Mesodermal cell (in vitro differentiated cells): ENCODE results near the gene OASL.
"Not testable (repeated sequence)": the region's sequence is repeated elsewhere in the genome, so short reads cannot be mapped to it uniquely, and the experiment has no call there.

ENCODE experiments used
- H3K27ac ChIP-seq: 2 replicates; pipeline ENCODE4 v1.7.0; 2013; ENCODE audit warnings: mild to moderate bottlenecking, low read depth, low read length, moderate library complexity; ENCODE audit not compliant: severe bottlenecking
- H3K36me3 ChIP-seq: 2 replicates; pipeline ENCODE4 v1.7.1; 2013; ENCODE audit warnings: mild to moderate bottlenecking, low read length, moderate library complexity; ENCODE audit not compliant: control insufficient read depth, insufficient read depth
- H3K4me1 ChIP-seq: one replicate; pipeline ENCODE4 v1.7.1; 2013; ENCODE audit warnings: mild to moderate bottlenecking, low read length; ENCODE audit not compliant: insufficient read depth, control insufficient read depth, poor library complexity, severe bottlenecking
- H3K4me3 ChIP-seq: 2 replicates; pipeline ENCODE4 v1.7.0; 2013; ENCODE audit warnings: low read length, control low read depth, mild to moderate bottlenecking; ENCODE audit not compliant: insufficient read depth, poor library complexity, severe bottlenecking; ENCODE audit errors: extremely low read depth
- H3K9me3 ChIP-seq: 2 replicates; pipeline ENCODE4 v1.7.1; 2013; ENCODE audit warnings: mild to moderate bottlenecking, low read length, moderate library complexity; ENCODE audit not compliant: control insufficient read depth
- WGBS, 2 experiments: methylation state at CpG; one replicate each; pipeline ENCODE4 v1.1.5; 2013; ENCODE audit warnings: missing lambda C conversion rate in 2 of 2; ENCODE audit not compliant: insufficient coverage in 2 of 2; 5-methylcytosine and 5-hydroxymethylcytosine counted together

The OASL gene

GRCh38 chr12:121057794-121058193 is 18.7 kb upstream of the OASL start:
- 85% methylated on average over 9 of the region's 9 CpGs for WGBS, 2 experiments

GRCh38 chr12:121053706-121054105 is 14.7 kb upstream of the OASL start:
- 95% methylated on average over 10 to 11 of the region's 11 CpGs for WGBS, 2 experiments
- no peaks in the 10 kb centered on the region for H3K9me3 ChIP-seq
- no peaks in the 10 kb centered on the region for H3K4me1 ChIP-seq
- no peak overlapping the region for H3K27ac ChIP-seq
- H3K36me3 ChIP-seq: no peaks in the 10 kb centered on the region
- H3K4me3 ChIP-seq: no peak overlapping the region

More at GRCh38 chr12:121057794-121058193, 18.7 kb upstream of the OASL start:
- H3K4me3 ChIP-seq: no peak overlapping the region
- H3K27ac ChIP-seq: no peak overlapping the region
- no peaks in the 10 kb centered on the region for H3K4me1 ChIP-seq
- H3K9me3 ChIP-seq: no peaks in the 10 kb centered on the region
- H3K36me3 ChIP-seq: no peaks in the 10 kb centered on the region

- WGBS, 2 experiments: 69 to 88% methylated on average over 1 to 2 of the region's 2 CpGs
- H3K4me3 ChIP-seq: no peak overlapping the region
- no peak overlapping the region for H3K27ac ChIP-seq
- H3K36me3 ChIP-seq: no peaks in the 10 kb centered on the region
- no peaks in the 10 kb centered on the region for H3K4me1 ChIP-seq
- H3K9me3 ChIP-seq: no peaks in the 10 kb centered on the region
Observed at GRCh38 chr12:121050725-121051124, 11.7 kb upstream of the OASL start.

GRCh38 chr12:121048442-121048841 is 9.4 kb upstream of the OASL start:
- no peaks in the 10 kb centered on the region for H3K36me3 ChIP-seq
- 66 to 75% methylated on average over 2 of the region's 7 CpGs for WGBS, 2 experiments
- no peaks in the 10 kb centered on the region for H3K9me3 ChIP-seq
- no peak overlapping the region for H3K4me3 ChIP-seq
- no peak overlapping the region for H3K27ac ChIP-seq
- H3K4me1 ChIP-seq: no peaks in the 10 kb centered on the region

- not testable (repeated sequence) for H3K27ac ChIP-seq, H3K4me3 ChIP-seq, H3K4me1 ChIP-seq, H3K36me3 ChIP-seq, H3K9me3 ChIP-seq
- whole genome bisulfite sequencing, 2 experiments: 77 to 90% methylated on average over 4 to 6 of the region's 12 CpGs
Observed at GRCh38 chr12:121047400-121047799, 8.4 kb upstream of the OASL start.

GRCh38 chr12:121043067-121043466 is 4.0 kb upstream of the OASL start:
- no peaks in the 10 kb centered on the region for H3K36me3 ChIP-seq
- H3K4me3 ChIP-seq: no peak overlapping the region
- no peaks in the 10 kb centered on the region for H3K4me1 ChIP-seq
- no peak overlapping the region for H3K27ac ChIP-seq
- 78 to 89% methylated on average over 4 of the region's 4 CpGs for WGBS, 2 experiments
- H3K9me3 ChIP-seq: no peaks in the 10 kb centered on the region

GRCh38 chr12:121036810-121037326 is 2.2 kb downstream of the OASL start:
- 84% methylated on average over 5 to 6 of the region's 6 CpGs for WGBS, 2 experiments
- no peak overlapping the region for H3K4me3 ChIP-seq
- no peaks in the 10 kb centered on the region for H3K36me3 ChIP-seq
- H3K27ac ChIP-seq: no peak overlapping the region
- H3K9me3 ChIP-seq: no peaks in the 10 kb centered on the region
- no peaks in the 10 kb centered on the region for H3K4me1 ChIP-seq

- Histone ChIP-seq H3K36me3 (no peaks in the 10 kb centered on the region), H3K4me3 (no peak overlapping the region), H3K27ac (no peak overlapping the region), H3K4me1 (no peaks in the 10 kb centered on the region), H3K9me3 (no peaks in the 10 kb centered on the region)
- WGBS, 2 experiments: 88 to 92% methylated on average over 4 to 7 of the region's 9 CpGs
Observed at GRCh38 chr12:121034616-121035305, 4.3 kb downstream of the OASL start.

GRCh38 chr12:121033625-121034349 is 5.3 kb downstream of the OASL start:
- WGBS, 2 experiments: 90 to 100% methylated on average over 2 to 5 of the region's 10 CpGs
- H3K9me3 ChIP-seq: no peaks in the 10 kb centered on the region
- no peak overlapping the region for H3K4me3 ChIP-seq

GRCh38 chr12:121030576-121031212 is 8.4 kb downstream of the OASL start:
- no peaks in the 10 kb centered on the region for H3K36me3 ChIP-seq
- 69 to 84% methylated on average over 6 to 7 of the region's 10 CpGs for WGBS, 2 experiments
- no peaks in the 10 kb centered on the region for H3K4me1 ChIP-seq
- no peaks in the 10 kb centered on the region for H3K9me3 ChIP-seq
- no peak overlapping the region for H3K4me3 ChIP-seq
- no peak overlapping the region for H3K27ac ChIP-seq

More at GRCh38 chr12:121033625-121034349, 5.3 kb downstream of the OASL start:
- Histone ChIP-seq H3K27ac (no peak overlapping the region), H3K36me3 (no peaks in the 10 kb centered on the region), H3K4me1 (no peaks in the 10 kb centered on the region)
